ENCODE data around the gene GPR157. TPM values are rescaled to one million over a fixed set of nuclear protein-coding genes. Genes with fewer than 3 reads are reported as not detected.
"Not testable (repeated sequence)": the region's sequence is repeated elsewhere in the genome, so short reads cannot be mapped to it uniquely, and the experiment has no call there.

The GPR157 gene
- total and polyA plus RNA-seq, 4 experiments from 2014 or later = 1.6 to 10.9 (median 4.8) TPM

DNA sequence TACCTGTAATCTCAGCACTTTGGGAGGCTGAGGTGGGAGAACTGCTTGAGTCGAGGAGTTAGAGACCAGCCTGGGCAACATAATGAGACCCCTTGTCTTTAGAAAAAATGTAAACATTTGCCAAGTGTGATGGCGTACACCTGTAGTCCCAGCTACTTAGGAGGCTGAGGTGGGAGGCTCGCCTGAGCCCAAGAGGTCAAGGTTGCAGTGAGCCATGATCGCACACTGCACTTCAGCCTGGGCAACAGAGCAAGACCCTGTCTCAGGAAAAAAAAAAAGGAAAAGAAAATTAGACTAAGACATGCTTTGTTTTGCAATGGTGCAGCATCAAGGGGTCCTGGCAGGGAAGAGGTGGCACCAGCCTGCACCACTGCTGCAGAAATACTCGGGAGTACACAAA lies 16.8 kb upstream of the GPR157 start:
- no peak for DNase-seq
- peaks cover 1 to 3% of the 10 kb centered on the region in 2 donors for H3K27me3 Mint-ChIP-seq
- H3K27ac Mint-ChIP-seq = no peak overlapping the region
- H3K27me3 ChIP-seq (ENCODE audit: insufficient read depth, low read length) = no peaks in the 10 kb centered on the region
- H3K36me3 Mint-ChIP-seq = no peaks in the 10 kb centered on the region
- no peaks in the 10 kb centered on the region for H3K9me3 ChIP-seq (ENCODE audit: control insufficient read depth in 1 of 2, low read length in 2 of 2)
- H3K4me1 Mint-ChIP-seq = peaks cover 3 to 5% (median 4%) of the 10 kb centered on the region in 4 donors
- no peak overlapping the region for H3K4me3 ChIP-seq (ENCODE audit: low read length in 2 of 2)
- H3K9me3 Mint-ChIP-seq = no peaks in the 10 kb centered on the region
- no peaks in the 10 kb centered on the region for H3K36me3 ChIP-seq (ENCODE audit: insufficient read depth, low read length)
- no peaks in the 10 kb centered on the region for H3K4me1 ChIP-seq (ENCODE audit: insufficient read depth, low read length)
- intact Hi-C loops (cut with micrococcal nuclease) = no loop called here
- H3K27ac ChIP-seq (ENCODE audit: low read depth, low read length) = no peak overlapping the region
- H3K4me3 Mint-ChIP-seq = no peak overlapping the region
- ChIA-PET CTCF (ENCODE audit: partially characterized antibody) (no interaction called here), POLR2A (ENCODE audit: partially characterized antibody) (no interaction called here)

DNA sequence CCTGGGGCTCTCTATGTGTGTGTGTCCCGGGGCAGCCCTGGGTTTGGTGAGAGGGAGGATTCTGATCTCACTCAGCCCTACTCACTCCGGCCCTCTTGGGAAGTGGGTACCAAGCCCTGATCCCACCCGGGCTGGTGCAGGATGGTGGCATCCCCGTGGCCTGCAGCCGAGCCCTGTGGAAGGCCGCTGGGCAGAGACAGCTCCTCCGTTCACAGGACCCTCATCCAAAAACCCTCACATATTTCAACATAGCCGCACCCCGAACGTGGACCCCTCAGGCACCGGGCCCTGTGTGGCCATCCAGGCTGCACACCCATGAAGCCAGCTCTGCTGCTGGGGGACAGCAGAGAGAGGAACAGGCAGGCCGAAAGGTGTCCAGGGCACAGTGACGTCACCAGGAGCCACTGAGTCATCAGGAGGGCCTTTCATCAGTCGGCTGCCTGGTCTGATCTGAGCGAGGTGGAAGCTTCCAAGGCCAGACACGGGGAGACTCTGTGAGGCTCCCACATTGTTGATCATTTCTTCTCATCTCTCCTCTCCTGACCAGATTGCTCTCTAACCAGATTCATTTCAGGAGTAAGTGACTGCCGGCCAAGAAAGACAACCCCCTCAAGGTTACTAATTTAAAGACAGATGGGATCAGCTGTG lies 16.2 kb upstream of the GPR157 start:
- intact Hi-C loops (cut with micrococcal nuclease) = no loop called here
- no peak overlapping the region for H3K4me3 Mint-ChIP-seq
- POLR2A ChIA-PET (ENCODE audit: partially characterized antibody) = no interaction called here
- Histone ChIP-seq H3K4me3 (ENCODE audit: low read length in 2 of 2) (no peak overlapping the region), H3K27ac (ENCODE audit: low read depth, low read length) (no peak overlapping the region), H3K4me1 (ENCODE audit: insufficient read depth, low read length) (no peaks in the 10 kb centered on the region), H3K27me3 (ENCODE audit: insufficient read depth, low read length) (no peaks in the 10 kb centered on the region), H3K36me3 (ENCODE audit: insufficient read depth, low read length) (no peaks in the 10 kb centered on the region), H3K9me3 (ENCODE audit: control insufficient read depth in 1 of 2, low read length in 2 of 2) (no peaks in the 10 kb centered on the region)
- H3K9me3 Mint-ChIP-seq = no peaks in the 10 kb centered on the region
- CTCF ChIA-PET (ENCODE audit: partially characterized antibody) = no interaction called here
- H3K4me1 Mint-ChIP-seq = peaks cover 3 to 5% (median 4%) of the 10 kb centered on the region in 4 donors
- no peaks in the 10 kb centered on the region for H3K36me3 Mint-ChIP-seq
- DNase-seq = no peak
- no peak overlapping the region for H3K27ac Mint-ChIP-seq
- peaks cover 1 to 6% of the 10 kb centered on the region in 2 donors for H3K27me3 Mint-ChIP-seq

DNA sequence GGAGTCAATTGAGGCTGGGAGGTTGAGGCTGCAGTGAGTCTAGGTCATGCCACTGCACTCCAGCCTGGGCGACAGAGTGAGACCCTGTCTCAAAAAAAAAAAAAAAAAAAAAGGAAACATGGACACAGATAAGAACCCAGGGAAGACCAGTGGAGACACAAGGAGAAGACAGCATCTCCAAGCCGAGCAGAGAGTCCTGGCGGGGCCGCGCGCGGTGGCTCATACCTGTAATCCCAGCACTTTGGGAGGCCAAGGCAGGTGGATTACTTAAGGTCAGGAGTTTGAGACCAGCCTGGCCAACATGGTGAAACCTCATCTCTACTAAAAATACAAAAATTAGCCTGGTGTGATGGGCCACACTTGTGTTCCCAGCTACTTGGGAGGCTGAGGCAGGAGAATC lies 15.6 kb upstream of the GPR157 start:
- intact Hi-C loops (cut with micrococcal nuclease); H3K4me1 Mint-ChIP-seq; POLR2A ChIA-PET (ENCODE audit: partially characterized antibody); H3K27me3 ChIP-seq (ENCODE audit: insufficient read depth, low read length); H3K9me3 Mint-ChIP-seq; H3K27me3 Mint-ChIP-seq; H3K36me3 ChIP-seq (ENCODE audit: insufficient read depth, low read length); CTCF ChIA-PET (ENCODE audit: partially characterized antibody); H3K4me3 Mint-ChIP-seq; H3K4me1 ChIP-seq (ENCODE audit: insufficient read depth, low read length); H3K9me3 ChIP-seq (ENCODE audit: control insufficient read depth in 1 of 2, low read length in 2 of 2); H3K4me3 ChIP-seq (ENCODE audit: low read length in 2 of 2); H3K36me3 Mint-ChIP-seq; H3K27ac ChIP-seq (ENCODE audit: low read depth, low read length); DNase-seq; H3K27ac Mint-ChIP-seq: not testable (repeated sequence)

DNA sequence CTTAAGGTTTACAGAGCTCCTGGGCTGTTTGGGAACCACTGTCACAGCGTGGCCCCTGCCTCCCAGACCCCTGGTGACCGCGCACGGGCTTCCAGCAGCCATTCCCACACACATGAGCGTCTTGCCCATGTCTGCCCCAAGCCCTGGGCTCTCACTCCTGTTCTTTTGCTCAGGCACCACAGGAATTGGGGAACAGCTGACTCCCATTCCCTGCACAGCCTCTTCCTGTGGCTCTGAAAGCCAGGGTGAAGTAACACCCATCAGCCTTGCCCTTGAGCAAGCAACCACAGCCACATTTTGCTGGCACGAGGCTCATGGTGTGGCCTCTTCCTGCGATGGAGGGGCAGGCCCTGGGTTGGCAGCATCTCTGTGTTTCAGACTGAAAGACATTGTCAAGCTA lies 14.3 kb upstream of the GPR157 start:
- CTCF ChIA-PET (ENCODE audit: partially characterized antibody) = interaction anchor here (0.6 to 2.6 kb wide), 7 partner anchors 10 to 348 kb away, joined by 3 to 17 read pairs (median 3); no protein-coding TSS in a partner anchor

DNA sequence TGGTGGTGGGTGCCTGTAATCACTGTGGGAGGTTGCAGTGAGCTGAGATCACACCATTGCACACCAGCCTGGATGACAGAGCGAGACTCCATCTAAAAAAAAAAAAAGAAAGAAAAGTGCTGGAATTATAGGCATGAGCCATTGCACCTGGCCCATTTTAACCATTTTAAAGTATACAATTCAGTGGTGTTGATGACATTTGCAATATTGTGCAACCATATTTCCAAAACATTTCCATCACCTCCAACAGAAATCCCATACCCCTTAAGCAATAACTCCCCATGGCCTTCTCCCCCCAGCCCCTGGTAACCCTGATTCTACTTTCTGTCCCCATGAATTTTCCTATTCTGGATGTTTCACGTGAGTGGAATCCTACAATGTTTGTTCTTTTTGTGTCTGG lies 11.0 kb upstream of the GPR157 start:
- H3K4me3 Mint-ChIP-seq = no peak overlapping the region
- no peaks in the 10 kb centered on the region for H3K9me3 Mint-ChIP-seq
- intact Hi-C loops (cut with micrococcal nuclease) = no loop called here
- H3K27ac Mint-ChIP-seq = no peak overlapping the region
- ChIA-PET CTCF (ENCODE audit: partially characterized antibody) (interaction anchor here (1.5 kb wide), 1 partner anchor 351 kb away, joined by 4 read pairs; no protein-coding TSS in a partner anchor), POLR2A (ENCODE audit: partially characterized antibody) (no interaction called here)
- no peaks in the 10 kb centered on the region for H3K36me3 Mint-ChIP-seq
- Histone ChIP-seq H3K27ac (ENCODE audit: low read depth, low read length) (no peak overlapping the region), H3K4me3 (ENCODE audit: low read length in 2 of 2) (no peak overlapping the region), H3K4me1 (ENCODE audit: insufficient read depth, low read length) (no peaks in the 10 kb centered on the region), H3K27me3 (ENCODE audit: insufficient read depth, low read length) (no peaks in the 10 kb centered on the region), H3K36me3 (ENCODE audit: insufficient read depth, low read length) (no peaks in the 10 kb centered on the region), H3K9me3 (ENCODE audit: control insufficient read depth in 1 of 2, low read length in 2 of 2) (no peaks in the 10 kb centered on the region)
- peaks cover 0 to 9% of the 10 kb centered on the region in 2 donors for H3K27me3 Mint-ChIP-seq
- peaks cover 3 to 5% (median 4%) of the 10 kb centered on the region in 4 donors for H3K4me1 Mint-ChIP-seq
- DNase-seq = no peak

More for the DNA sequence above, 14.3 kb upstream of the GPR157 start:
- H3K9me3 ChIP-seq (ENCODE audit: control insufficient read depth in 1 of 2, low read length in 2 of 2) = no peaks in the 10 kb centered on the region
- no peaks in the 10 kb centered on the region for H3K36me3 Mint-ChIP-seq
- no peak overlapping the region for H3K27ac ChIP-seq (ENCODE audit: low read depth, low read length)
- H3K4me3 Mint-ChIP-seq = peak overlapping the region in 1 of 8 donors; percentile 45
- intact Hi-C loops (cut with micrococcal nuclease) = no loop called here
- H3K27me3 Mint-ChIP-seq = peaks cover 1 to 8% of the 10 kb centered on the region in 2 donors
- H3K4me1 ChIP-seq (ENCODE audit: insufficient read depth, low read length) = no peaks in the 10 kb centered on the region
- no peaks in the 10 kb centered on the region for H3K9me3 Mint-ChIP-seq
- peaks cover 3 to 5% (median 4%) of the 10 kb centered on the region in 4 donors for H3K4me1 Mint-ChIP-seq
- no peaks in the 10 kb centered on the region for H3K27me3 ChIP-seq (ENCODE audit: insufficient read depth, low read length)
- no peak overlapping the region for H3K27ac Mint-ChIP-seq
- no peak overlapping the region for H3K4me3 ChIP-seq (ENCODE audit: low read length in 2 of 2)
- no peaks in the 10 kb centered on the region for H3K36me3 ChIP-seq (ENCODE audit: insufficient read depth, low read length)
- POLR2A ChIA-PET (ENCODE audit: partially characterized antibody) = no interaction called here
- DNase-seq = no peak

DNA sequence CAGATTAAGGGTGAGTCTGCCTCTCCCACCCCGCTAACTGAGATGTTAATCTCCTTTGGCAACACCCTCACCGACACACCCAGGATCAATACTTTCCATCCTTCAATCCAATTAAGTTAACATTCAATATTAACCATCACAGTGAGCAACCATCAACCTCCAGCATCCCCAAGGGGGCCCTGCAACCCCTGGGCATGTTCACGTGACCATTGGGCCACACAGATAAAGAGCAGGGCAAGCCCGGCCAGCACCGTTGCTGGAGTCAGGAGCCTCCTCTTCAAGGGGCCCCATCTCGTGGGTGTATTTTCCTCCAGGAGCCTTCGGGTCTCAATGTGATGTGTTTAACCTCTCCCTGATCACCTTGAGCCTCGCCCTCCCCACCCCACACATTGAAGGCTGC lies 8.0 kb upstream of the GPR157 start:
- no peak overlapping the region for H3K4me3 Mint-ChIP-seq
- no peaks in the 10 kb centered on the region for H3K36me3 ChIP-seq (ENCODE audit: insufficient read depth, low read length)
- no peaks in the 10 kb centered on the region for H3K27me3 ChIP-seq (ENCODE audit: insufficient read depth, low read length)
- H3K9me3 ChIP-seq (ENCODE audit: control insufficient read depth in 1 of 2, low read length in 2 of 2) = no peaks in the 10 kb centered on the region
- CTCF ChIA-PET (ENCODE audit: partially characterized antibody) = no interaction called here
- H3K27ac ChIP-seq (ENCODE audit: low read depth, low read length) = no peak overlapping the region
- H3K4me1 ChIP-seq (ENCODE audit: insufficient read depth, low read length) = no peaks in the 10 kb centered on the region
- no peak for DNase-seq
- no peak overlapping the region for H3K4me3 ChIP-seq (ENCODE audit: low read length in 2 of 2)
- H3K27me3 Mint-ChIP-seq = peaks cover 0 to 6% of the 10 kb centered on the region in 2 donors
- no peaks in the 10 kb centered on the region for H3K9me3 Mint-ChIP-seq
- H3K36me3 Mint-ChIP-seq = no peaks in the 10 kb centered on the region
- POLR2A ChIA-PET (ENCODE audit: partially characterized antibody) = no interaction called here
- intact Hi-C loops (cut with micrococcal nuclease) = no loop called here
- H3K4me1 Mint-ChIP-seq = peaks cover 0 to 2% (median under 1%) of the 10 kb centered on the region in 4 donors
- peak overlapping the region in 1 of 7 donors; percentile 16 for H3K27ac Mint-ChIP-seq

DNA sequence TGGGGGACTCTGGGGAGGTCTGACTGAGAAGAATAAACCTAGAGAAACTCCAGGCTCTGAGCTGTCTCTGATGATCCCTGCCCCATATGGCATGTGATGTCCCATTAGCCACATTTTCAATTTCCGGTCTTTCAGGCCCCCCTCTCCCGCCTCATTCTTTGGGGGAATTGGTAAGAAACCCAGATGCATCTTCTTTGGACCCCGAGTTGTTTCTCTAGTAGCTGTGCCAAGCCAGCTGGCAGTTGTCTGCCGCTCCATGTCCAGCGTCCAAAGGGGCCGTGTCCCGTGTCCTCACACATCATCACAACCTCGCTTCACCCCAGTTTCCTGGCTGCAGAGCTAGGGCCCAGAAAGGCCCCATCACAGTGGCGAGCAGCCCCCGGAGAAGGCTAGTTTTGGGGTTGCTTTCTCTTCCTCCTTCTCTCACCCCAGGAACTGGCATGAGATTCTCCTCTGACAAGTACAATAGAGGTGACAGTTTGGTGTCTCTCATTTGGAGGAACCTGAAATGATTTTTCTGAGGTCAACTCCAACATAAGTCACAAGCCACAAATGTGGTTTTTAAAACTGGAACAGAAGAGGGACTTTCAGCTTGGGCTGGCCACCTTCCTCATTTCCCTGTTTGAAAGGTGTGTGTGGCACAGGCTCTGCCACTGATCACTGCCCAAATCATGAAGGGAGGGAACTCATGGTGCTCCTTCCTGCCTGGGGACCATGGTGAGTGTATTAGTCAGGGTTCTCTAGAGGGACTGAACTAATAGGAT lies 6.4 kb upstream of the GPR157 start:
- no peaks in the 10 kb centered on the region for H3K36me3 ChIP-seq (ENCODE audit: insufficient read depth, low read length)
- H3K27ac ChIP-seq (ENCODE audit: low read depth, low read length) = no peak overlapping the region
- H3K27me3 ChIP-seq (ENCODE audit: insufficient read depth, low read length) = no peaks in the 10 kb centered on the region
- H3K27ac Mint-ChIP-seq = no peak overlapping the region
- no peak overlapping the region for H3K4me3 Mint-ChIP-seq
- no peaks in the 10 kb centered on the region for H3K9me3 Mint-ChIP-seq
- H3K4me1 Mint-ChIP-seq = peaks cover 0 to 2% (median under 1%) of the 10 kb centered on the region in 4 donors
- intact Hi-C loops (cut with micrococcal nuclease) = no loop called here
- DNase-seq = no peak
- ChIA-PET POLR2A (ENCODE audit: partially characterized antibody) (no interaction called here), CTCF (ENCODE audit: partially characterized antibody) (no interaction called here)
- H3K4me3 ChIP-seq (ENCODE audit: low read length in 2 of 2) = no peak overlapping the region
- H3K4me1 ChIP-seq (ENCODE audit: insufficient read depth, low read length) = no peaks in the 10 kb centered on the region
- H3K36me3 Mint-ChIP-seq = no peaks in the 10 kb centered on the region
- peaks cover 0 to 4% of the 10 kb centered on the region in 2 donors for H3K27me3 Mint-ChIP-seq
- H3K9me3 ChIP-seq (ENCODE audit: control insufficient read depth in 1 of 2, low read length in 2 of 2) = no peaks in the 10 kb centered on the region

Data from CD4-positive, alpha-beta memory T cell (primary cell).